GM10266 (cell line): ENCODE measurements around the gene EMX2.
A peak's percentile ranks its signal among the peaks of the same experiment; 100 is the strongest.

ENCODE experiments used
- DNase-seq: peaks from one replicate; pipeline ENCODE4 v3.0.0; 2012; ENCODE audit errors: extremely low spot score
- TF ChIP-seq, protein P1 (sequence below): IDR thresholded peaks from 2 replicates; pipeline ENCODE4 v1.5.1; 2012; ENCODE audit warnings: mild to moderate bottlenecking, low read depth; ENCODE audit not compliant: control insufficient read depth, insufficient read depth; ENCODE audit errors: missing control alignments

The EMX2 gene

DNA sequence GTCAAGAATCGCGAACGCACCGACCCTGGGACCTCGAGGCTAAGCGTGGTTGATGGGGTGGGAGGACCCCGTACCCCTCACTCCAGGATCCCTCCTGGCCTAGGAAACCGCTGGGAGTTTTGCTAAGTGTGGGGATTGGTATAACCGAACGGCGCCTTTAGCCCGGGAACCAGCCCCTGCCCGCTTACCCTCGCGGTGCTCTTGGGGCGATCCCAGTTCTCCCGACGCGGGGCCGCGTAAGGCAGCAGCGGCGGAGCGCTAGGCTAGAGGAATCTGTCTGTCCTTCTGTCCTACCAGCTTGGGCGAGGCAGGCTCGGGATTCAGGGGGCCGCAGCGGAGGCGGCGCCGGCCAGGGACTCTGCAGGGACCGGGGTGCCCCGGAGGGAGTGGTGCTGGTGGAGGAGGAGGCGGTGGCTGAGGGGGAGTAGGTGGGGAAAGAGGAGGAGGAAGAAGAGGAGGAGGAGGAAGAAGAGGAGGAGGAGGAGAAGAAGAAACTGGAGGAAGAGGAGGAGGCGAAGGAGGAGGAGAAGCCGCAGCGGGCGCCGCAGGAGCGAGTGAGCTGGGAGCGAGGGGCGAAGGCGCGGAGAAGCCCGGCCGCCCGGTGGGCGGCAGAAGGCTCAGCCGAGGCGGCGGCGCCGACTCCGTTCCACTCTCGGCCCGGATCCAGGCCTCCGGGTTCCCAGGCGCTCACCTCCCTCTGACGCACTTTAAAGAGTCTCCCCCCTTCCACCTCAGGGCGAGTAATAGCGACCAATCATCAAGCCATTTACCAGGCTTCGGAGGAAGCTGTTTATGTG lies 439 bp upstream of the EMX2 start:
- TF ChIP-seq, protein P1, sequence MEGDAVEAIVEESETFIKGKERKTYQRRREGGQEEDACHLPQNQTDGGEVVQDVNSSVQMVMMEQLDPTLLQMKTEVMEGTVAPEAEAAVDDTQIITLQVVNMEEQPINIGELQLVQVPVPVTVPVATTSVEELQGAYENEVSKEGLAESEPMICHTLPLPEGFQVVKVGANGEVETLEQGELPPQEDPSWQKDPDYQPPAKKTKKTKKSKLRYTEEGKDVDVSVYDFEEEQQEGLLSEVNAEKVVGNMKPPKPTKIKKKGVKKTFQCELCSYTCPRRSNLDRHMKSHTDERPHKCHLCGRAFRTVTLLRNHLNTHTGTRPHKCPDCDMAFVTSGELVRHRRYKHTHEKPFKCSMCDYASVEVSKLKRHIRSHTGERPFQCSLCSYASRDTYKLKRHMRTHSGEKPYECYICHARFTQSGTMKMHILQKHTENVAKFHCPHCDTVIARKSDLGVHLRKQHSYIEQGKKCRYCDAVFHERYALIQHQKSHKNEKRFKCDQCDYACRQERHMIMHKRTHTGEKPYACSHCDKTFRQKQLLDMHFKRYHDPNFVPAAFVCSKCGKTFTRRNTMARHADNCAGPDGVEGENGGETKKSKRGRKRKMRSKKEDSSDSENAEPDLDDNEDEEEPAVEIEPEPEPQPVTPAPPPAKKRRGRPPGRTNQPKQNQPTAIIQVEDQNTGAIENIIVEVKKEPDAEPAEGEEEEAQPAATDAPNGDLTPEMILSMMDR: no peak
- DNase-seq: peak; percentile 66

DNA sequence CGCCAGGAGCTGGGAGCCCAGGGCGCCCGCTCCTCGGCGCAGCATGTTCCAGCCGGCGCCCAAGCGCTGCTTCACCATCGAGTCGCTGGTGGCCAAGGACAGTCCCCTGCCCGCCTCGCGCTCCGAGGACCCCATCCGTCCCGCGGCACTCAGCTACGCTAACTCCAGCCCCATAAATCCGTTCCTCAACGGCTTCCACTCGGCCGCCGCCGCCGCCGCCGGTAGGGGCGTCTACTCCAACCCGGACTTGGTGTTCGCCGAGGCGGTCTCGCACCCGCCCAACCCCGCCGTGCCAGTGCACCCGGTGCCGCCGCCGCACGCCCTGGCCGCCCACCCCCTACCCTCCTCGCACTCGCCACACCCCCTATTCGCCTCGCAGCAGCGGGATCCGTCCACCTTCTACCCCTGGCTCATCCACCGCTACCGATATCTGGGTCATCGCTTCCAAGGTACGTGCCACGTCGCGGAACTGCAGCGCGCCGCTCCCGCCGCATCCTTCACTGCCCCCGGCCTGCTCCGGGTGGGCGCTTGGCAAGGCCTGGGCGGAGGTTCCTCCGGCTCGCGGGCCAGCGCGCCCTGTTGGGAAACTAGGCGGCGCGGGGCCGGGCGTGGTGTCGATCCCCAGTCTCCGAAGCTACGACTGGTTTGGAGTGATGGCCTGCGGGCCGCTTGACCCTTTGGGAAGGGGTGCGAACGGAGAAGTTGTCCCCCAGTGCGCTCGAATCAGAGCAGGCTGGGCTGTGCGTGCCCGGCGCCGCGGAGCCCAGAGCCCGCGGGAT lies 868 bp downstream of the EMX2 start:
- DNase-seq: no peak
- TF ChIP-seq, protein P1: no peak

- TF ChIP-seq, protein P1: no peak
- no peak for DNase-seq
Observed at GRCh38 chr10:117544004-117544701, 1.6 kb downstream of the EMX2 start.

DNA sequence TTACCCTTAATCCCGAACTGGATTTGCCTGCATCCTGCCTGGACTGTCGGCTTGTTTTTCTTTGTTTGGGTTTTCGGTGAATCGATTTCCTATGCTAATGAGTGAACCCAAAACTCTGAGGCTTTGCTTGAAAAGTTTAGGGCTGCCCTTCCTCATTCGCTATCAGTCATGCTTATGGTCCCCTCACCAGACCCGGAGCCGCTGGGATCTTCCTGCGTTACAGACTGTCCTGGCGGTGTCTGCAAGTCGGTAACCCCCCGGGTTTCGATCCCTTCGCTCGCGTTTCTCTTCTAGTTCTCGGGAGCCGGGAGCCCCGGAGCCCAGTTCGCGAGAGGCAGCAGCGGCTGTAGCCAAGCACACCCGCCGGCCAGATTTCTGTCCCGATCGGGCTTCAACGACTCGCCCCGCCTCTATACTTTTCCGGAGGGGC lies 2.2 kb downstream of the EMX2 start:
- TF ChIP-seq, protein P1: no peak
- no peak for DNase-seq

DNA sequence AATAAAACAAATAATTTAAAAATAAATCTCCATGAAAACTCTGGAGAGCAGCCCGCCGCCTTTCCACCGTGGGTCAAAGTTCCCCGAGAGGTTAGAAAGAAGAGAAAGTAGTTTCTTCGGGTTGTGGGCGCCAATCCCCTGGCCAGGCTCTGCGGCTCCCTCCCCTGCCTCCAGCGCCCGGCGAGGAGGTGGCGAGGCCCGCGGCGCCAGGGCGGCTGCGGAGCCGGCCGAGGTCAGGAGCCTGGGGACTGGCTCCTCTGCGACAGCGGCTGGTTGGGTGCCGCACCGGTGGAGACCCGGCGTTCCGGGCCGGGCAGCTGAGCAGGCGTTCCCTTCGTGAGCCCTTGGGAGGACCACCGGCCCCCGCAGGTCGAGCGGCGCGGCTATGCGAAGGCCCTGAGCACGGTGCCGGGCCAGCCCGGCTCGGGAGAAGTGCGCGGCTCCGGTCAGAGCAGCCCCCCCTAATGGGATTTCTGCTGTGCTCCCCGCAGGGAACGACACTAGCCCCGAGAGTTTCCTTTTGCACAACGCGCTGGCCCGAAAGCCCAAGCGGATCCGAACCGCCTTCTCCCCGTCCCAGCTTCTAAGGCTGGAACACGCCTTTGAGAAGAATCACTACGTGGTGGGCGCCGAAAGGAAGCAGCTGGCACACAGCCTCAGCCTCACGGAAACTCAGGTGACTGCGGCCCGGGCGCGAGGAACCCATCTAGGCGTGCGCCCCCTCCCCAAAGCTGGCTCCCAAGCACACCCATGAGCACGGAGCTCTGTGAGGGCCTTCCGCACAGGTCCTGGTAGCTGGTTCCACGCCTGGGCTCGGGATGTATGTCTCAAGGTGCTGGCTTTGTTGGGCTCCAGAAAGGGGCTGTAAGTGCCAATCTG lies 2.8 kb downstream of the EMX2 start:
- TF ChIP-seq, protein P1: no peak
- DNase-seq: no peak

DNA sequence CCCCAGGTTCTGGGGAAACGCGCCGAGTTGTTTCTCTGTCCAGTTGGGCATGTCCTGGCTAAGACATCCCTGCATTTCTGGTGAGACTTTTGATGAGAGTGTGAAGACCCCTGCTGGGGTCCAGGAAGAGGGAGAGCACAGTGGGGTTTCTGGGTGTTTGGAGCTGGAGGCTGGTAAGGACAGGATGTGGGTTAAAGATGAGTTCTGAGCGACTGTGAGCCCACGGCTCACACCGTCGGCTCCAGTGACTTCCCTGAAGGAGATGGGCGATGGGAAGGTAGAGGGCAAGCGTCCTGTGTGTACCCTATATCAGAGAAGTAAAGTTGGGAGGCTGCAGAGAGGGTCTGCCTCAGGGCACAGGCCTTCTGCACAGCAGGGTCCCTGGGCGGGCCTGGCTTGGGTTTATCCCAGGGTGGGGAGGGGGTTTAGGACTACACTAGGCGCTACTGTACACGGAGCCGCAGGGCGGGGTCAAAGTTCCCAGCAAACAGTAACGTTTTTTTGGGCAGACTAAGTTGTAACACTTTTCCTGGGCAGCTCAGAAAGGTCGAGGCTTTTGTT lies 3.6 kb downstream of the EMX2 start:
- DNase-seq: no peak
- TF ChIP-seq, protein P1: no peak
